ENCODE measurements around the gene QSOX2.

Gene QSOX2

GRCh38 chr9:136172412-136173079 lies 73.1 kb downstream of the QSOX2 start:
- H3K9me3 Mint-ChIP-seq (ENCODE audit: low read depth), result no peaks in the 10 kb centered on the region
- H3K27ac Mint-ChIP-seq, result no peak overlapping the region
- no peaks in the 10 kb centered on the region for H3K36me3 Mint-ChIP-seq
- H3K4me3 Mint-ChIP-seq, result no peak overlapping the region
- H3K4me1 Mint-ChIP-seq (ENCODE audit: low read depth), result no peaks in the 10 kb centered on the region
- peaks cover 2% of the 10 kb centered on the region for H3K27me3 Mint-ChIP-seq

- H3K27me3 Mint-ChIP-seq, result peaks cover 3% of the 10 kb centered on the region
- H3K4me1 Mint-ChIP-seq (ENCODE audit: low read depth), result no peaks in the 10 kb centered on the region
- H3K36me3 Mint-ChIP-seq, result no peaks in the 10 kb centered on the region
- no peak overlapping the region for H3K4me3 Mint-ChIP-seq
- H3K9me3 Mint-ChIP-seq (ENCODE audit: low read depth), result no peaks in the 10 kb centered on the region
- no peak overlapping the region for H3K27ac Mint-ChIP-seq
Measured at GRCh38 chr9:136171801-136172411, 73.7 kb downstream of the QSOX2 start.

- Mint-ChIP-seq H3K36me3 (no peaks in the 10 kb centered on the region), H3K4me1 (ENCODE audit: low read depth) (no peaks in the 10 kb centered on the region), H3K27me3 (peaks cover 3% of the 10 kb centered on the region), H3K27ac (no peak overlapping the region), H3K4me3 (no peak overlapping the region), H3K9me3 (ENCODE audit: low read depth) (no peaks in the 10 kb centered on the region)
Measured at GRCh38 chr9:136171009-136171800, 74.4 kb downstream of the QSOX2 start.

GRCh38 chr9:136170006-136170901 lies 75.4 kb downstream of the QSOX2 start:
- H3K27ac Mint-ChIP-seq, result no peak overlapping the region
- peaks cover 3% of the 10 kb centered on the region for H3K27me3 Mint-ChIP-seq
- H3K36me3 Mint-ChIP-seq, result no peaks in the 10 kb centered on the region

GRCh38 chr9:136169495-136169894 lies 76.1 kb downstream of the QSOX2 start:
- Mint-ChIP-seq H3K4me1 (ENCODE audit: low read depth) (no peaks in the 10 kb centered on the region), H3K27ac (no peak overlapping the region), H3K4me3 (no peak overlapping the region), H3K9me3 (ENCODE audit: low read depth) (no peaks in the 10 kb centered on the region), H3K36me3 (no peaks in the 10 kb centered on the region), H3K27me3 (peaks cover 6% of the 10 kb centered on the region)

More at GRCh38 chr9:136170006-136170901, 75.4 kb downstream of the QSOX2 start:
- Mint-ChIP-seq H3K4me1 (ENCODE audit: low read depth) (no peaks in the 10 kb centered on the region), H3K9me3 (ENCODE audit: low read depth) (no peaks in the 10 kb centered on the region), H3K4me3 (no peak overlapping the region)

GRCh38 chr9:136163248-136163850 lies 82.3 kb downstream of the QSOX2 start:
- Mint-ChIP-seq H3K9me3 (ENCODE audit: low read depth) (no peaks in the 10 kb centered on the region), H3K4me1 (ENCODE audit: low read depth) (no peaks in the 10 kb centered on the region), H3K4me3 (no peak overlapping the region), H3K36me3 (no peaks in the 10 kb centered on the region), H3K27ac (no peak overlapping the region), H3K27me3 (peaks cover 4% of the 10 kb centered on the region)

- H3K4me3 Mint-ChIP-seq, result no peak overlapping the region
- peaks cover 3% of the 10 kb centered on the region for H3K27me3 Mint-ChIP-seq
- no peaks in the 10 kb centered on the region for H3K36me3 Mint-ChIP-seq
- no peaks in the 10 kb centered on the region for H3K4me1 Mint-ChIP-seq (ENCODE audit: low read depth)
- H3K9me3 Mint-ChIP-seq (ENCODE audit: low read depth), result no peaks in the 10 kb centered on the region
- H3K27ac Mint-ChIP-seq, result no peak overlapping the region
Measured at GRCh38 chr9:136160995-136161610, 84.5 kb downstream of the QSOX2 start.

- Mint-ChIP-seq H3K36me3 (no peaks in the 10 kb centered on the region), H3K27ac (no peak overlapping the region), H3K4me1 (ENCODE audit: low read depth) (no peaks in the 10 kb centered on the region), H3K27me3 (peaks cover 5% of the 10 kb centered on the region), H3K4me3 (no peak overlapping the region), H3K9me3 (ENCODE audit: low read depth) (no peaks in the 10 kb centered on the region)
Measured at GRCh38 chr9:136160381-136160841, 85.2 kb downstream of the QSOX2 start.

- Mint-ChIP-seq H3K36me3 (no peaks in the 10 kb centered on the region), H3K4me3 (no peak overlapping the region), H3K9me3 (ENCODE audit: low read depth) (no peaks in the 10 kb centered on the region), H3K4me1 (ENCODE audit: low read depth) (no peaks in the 10 kb centered on the region), H3K27ac (no peak overlapping the region), H3K27me3 (peaks cover 3% of the 10 kb centered on the region)
Measured at GRCh38 chr9:136159851-136160250, 85.8 kb downstream of the QSOX2 start.

GRCh38 chr9:136157477-136158265 lies 87.9 kb downstream of the QSOX2 start:
- Mint-ChIP-seq H3K4me3 (no peak overlapping the region), H3K4me1 (ENCODE audit: low read depth) (no peaks in the 10 kb centered on the region), H3K9me3 (ENCODE audit: low read depth) (no peaks in the 10 kb centered on the region), H3K27me3 (peaks cover 2% of the 10 kb centered on the region), H3K36me3 (no peaks in the 10 kb centered on the region), H3K27ac (no peak overlapping the region)

Measured in activated naive CD8-positive, alpha-beta T cell (primary cell).